HFFc6 (cell line): ENCODE measurements around the gene ZNF140. TPM values are rescaled to one million over a fixed set of nuclear protein-coding genes. Genes with fewer than 3 reads are reported as not detected.

Source experiments
- DNase-seq: peaks from one replicate; pipeline ENCODE4 v3.0.0-alpha.2; 2018
- H3K27ac Mint-ChIP-seq: 2 replicates; pipeline ENCODE4 v1.8.0; 2020; ENCODE audit warnings: mild to moderate bottlenecking, mixed read lengths
- H3K27me3 Mint-ChIP-seq: 2 replicates; pipeline ENCODE4 v1.8.0; 2021; ENCODE audit warnings: mild to moderate bottlenecking, moderate library complexity, mixed read lengths; ENCODE audit not compliant: insufficient read depth
- H3K36me3 Mint-ChIP-seq: 2 replicates; pipeline ENCODE4 v1.8.0; 2021; ENCODE audit warnings: low read depth, mixed read lengths
- H3K4me1 Mint-ChIP-seq: 2 replicates; pipeline ENCODE4 v1.8.0; 2020; ENCODE audit warnings: low read depth, mixed read lengths
- H3K4me3 Mint-ChIP-seq: 2 replicates; pipeline ENCODE4 v1.8.0; 2020; ENCODE audit warnings: mild to moderate bottlenecking, moderate library complexity, mixed read lengths
- H3K9me3 Mint-ChIP-seq: 2 replicates; pipeline ENCODE4 v1.8.0; 2020; ENCODE audit warnings: mild to moderate bottlenecking, mixed read lengths
- total RNA-seq, 6 experiments: library from RNA; stranded (reverse); fragmentation: NEBNext Ultra II Directional; extraction: Animal tissue kit (Norgen Biotek cat#: 25700); gene quantifications; 2 replicates in 1 of 6; 3 replicates in 5 of 6; pipeline ENCODE4 v1.2.3, GENCODE V29; 2021
- TF ChIP-seq, protein P1 (sequence below): fragments of 200-600 bp; sonication (generic); IDR thresholded peaks from 2 replicates; pipeline ENCODE4 v1.5.0; 2021; ENCODE audit warnings: antibody characterized with exemption, mild to moderate bottlenecking

Gene ZNF140
- total RNA-seq, 6 experiments from 2014 or later: 7.7 to 9.5 (median 7.9) TPM

DNA sequence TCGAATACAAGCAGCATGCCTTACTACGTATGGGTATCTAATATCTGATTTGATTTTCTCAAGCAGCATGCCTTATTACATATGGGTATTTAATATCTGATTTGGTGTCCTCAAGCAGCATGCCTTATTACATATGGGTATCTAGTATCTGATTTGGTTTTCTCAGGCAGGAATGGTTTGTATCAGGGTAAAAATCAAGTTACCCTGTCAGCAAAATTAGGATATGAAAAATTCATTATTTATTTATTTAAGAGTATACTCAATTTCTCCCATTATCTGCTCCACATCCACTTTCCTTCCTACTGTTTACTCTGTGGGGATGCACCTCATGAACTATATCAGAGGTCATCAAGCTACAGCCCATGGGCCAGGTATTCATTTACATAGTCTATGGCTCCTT is 27.4 kb downstream of the ZNF140 start:
- no peak for DNase-seq
- TF ChIP-seq, protein P1, sequence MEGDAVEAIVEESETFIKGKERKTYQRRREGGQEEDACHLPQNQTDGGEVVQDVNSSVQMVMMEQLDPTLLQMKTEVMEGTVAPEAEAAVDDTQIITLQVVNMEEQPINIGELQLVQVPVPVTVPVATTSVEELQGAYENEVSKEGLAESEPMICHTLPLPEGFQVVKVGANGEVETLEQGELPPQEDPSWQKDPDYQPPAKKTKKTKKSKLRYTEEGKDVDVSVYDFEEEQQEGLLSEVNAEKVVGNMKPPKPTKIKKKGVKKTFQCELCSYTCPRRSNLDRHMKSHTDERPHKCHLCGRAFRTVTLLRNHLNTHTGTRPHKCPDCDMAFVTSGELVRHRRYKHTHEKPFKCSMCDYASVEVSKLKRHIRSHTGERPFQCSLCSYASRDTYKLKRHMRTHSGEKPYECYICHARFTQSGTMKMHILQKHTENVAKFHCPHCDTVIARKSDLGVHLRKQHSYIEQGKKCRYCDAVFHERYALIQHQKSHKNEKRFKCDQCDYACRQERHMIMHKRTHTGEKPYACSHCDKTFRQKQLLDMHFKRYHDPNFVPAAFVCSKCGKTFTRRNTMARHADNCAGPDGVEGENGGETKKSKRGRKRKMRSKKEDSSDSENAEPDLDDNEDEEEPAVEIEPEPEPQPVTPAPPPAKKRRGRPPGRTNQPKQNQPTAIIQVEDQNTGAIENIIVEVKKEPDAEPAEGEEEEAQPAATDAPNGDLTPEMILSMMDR: no peak
- Mint-ChIP-seq H3K4me1 (no peaks in the 10 kb centered on the region), H3K36me3 (peaks cover 88% of the 10 kb centered on the region), H3K27me3 (no peaks in the 10 kb centered on the region), H3K4me3 (no peak overlapping the region), H3K9me3 (peaks cover 98% of the 10 kb centered on the region), H3K27ac (no peak overlapping the region)

DNA sequence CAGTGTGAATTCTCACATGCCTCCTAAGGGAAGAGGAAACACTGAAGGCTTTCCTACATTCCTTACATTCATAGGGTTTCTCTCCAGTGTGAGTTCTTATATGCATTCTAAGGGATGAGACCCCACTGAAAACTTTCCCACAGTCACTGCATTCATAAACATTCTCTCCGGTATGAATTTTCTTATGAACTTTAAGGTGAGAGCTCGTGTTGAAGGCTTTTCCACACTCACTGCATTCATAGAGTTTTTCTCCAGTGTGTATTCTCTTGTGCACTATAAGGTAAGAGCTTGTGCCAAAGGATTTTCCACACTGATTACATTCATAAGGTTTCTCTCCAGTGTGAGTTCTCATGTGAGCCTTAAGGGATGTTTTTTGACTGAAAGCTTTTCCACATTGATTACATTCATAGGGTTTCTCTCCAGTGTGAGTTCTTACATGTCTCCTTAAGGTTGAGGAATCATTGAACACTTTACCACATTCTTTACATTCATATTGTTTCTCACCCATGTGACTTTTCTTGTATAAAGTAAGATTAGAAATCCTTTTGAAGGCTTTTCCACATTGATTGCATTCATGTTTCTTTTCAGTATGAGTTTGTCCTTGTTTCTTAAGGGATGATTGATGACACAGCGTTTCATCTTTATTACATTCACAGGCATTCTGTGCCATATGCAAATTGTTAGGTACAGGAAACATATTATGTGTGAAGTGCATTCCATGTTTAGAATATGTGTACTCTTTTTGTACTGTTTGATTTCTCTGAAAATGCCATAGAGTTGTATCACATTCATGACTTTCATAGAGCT is 39.9 kb downstream of the ZNF140 start:
- H3K9me3 Mint-ChIP-seq: peaks cover 96% of the 10 kb centered on the region
- peaks cover 84% of the 10 kb centered on the region for H3K36me3 Mint-ChIP-seq
- H3K4me3 Mint-ChIP-seq: no peak overlapping the region
- no peaks in the 10 kb centered on the region for H3K4me1 Mint-ChIP-seq
- no peaks in the 10 kb centered on the region; the same call in 1 of the 2 replicates for H3K27me3 Mint-ChIP-seq
- H3K27ac Mint-ChIP-seq: no peak overlapping the region
- no peak for DNase-seq
- TF ChIP-seq, protein P1: no peak

DNA sequence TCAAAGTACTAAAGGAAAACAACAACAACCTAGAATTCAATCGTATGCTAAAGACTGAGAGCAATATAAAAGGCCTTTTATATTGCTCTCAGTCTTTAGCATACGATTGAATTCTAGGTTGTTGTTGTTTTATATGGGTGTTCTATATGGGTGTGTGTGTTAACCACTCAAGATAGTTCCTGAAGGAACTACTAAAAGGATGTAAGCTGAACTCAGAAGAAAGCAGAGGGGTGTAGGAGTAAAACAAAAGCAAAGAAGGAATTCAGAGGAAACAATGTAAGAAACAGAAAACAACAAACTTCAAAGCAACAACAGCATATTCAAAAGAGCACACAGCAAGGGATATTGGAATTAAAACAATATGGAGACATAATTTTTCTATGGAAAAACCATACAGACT is 44.0 kb downstream of the ZNF140 start:
- Mint-ChIP-seq H3K9me3 (peaks cover 93% of the 10 kb centered on the region), H3K36me3 (peaks cover 77% of the 10 kb centered on the region), H3K27ac (no peak overlapping the region), H3K27me3 (peaks cover 4% of the 10 kb centered on the region; the same call in 1 of the 2 replicates), H3K4me3 (no peak overlapping the region), H3K4me1 (no peaks in the 10 kb centered on the region)
- TF ChIP-seq, protein P1: no peak
- no peak for DNase-seq

DNA sequence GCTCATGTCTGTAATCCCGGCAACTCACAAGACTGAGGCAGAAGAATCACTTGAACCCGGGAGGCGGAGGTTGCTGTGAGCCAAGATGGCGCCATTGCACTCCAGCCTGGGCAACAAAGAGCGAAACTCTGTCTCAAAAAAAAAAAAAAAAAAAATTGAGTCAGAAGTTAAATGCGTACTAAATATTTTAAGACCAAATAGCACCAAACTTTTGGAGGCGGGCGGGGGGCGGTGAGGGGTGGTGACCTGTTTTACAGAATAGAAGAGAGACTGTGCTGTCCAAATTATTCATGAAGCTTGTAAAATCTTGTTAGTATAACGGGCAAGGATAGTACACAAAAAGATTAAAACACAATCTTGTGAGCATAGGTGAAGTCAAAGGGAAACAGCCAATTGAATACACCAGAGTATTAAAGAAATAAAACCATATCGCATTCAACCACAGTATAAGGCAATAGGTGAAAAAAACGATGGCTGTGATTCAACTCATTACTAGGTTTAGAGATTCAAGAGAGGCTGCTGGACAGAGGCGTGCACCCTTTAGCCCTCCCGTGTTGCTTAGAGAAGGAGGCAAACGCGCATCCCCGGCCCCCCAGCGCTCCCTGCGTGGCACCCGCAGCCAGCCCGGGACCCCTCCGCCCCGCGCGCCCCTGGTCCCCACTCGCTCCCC is 48.8 kb downstream of the ZNF140 start:
- Mint-ChIP-seq H3K9me3 (peaks cover 74% of the 10 kb centered on the region), H3K27me3 (peaks cover 4% of the 10 kb centered on the region; the same call in 1 of the 2 replicates)
- TF ChIP-seq, protein P1: no peak

DNA sequence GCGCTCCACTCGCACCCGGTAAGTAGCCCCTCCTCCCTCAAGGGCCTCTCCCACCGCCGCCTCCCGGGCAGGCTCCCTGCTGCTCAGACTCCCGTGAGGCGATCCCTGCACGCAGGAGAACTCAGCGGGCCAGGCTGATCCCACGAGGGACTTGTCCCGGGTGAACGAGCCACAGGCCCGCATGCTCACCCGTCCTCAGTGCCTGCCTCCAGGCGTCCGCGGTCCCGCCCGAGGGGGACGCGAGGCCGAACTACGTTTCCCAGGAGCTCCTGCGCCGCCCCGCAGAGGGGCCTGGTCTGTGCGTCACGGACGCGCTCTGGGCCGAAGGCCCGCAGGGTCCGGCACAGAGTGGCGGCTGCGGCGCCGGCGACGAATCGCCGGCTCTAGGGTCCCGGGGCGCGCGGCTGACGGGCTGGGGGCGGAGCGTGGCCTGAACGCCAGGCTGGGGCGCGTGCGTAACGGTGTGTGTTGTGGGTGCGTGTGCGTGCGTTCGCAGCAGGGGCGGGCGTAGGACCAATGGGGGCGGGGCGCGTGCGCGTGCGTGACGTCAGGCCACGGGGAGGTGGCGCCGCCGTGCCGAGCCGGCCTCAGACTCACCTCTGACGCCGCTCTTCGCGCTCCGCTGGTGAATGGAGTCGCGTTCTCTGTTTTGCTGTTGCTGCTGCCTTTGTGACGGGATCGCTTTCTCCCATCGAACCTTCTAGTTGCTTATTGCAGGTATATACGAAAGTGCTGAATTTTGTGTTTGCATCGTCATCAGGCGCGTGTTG is 49.5 kb downstream of the ZNF140 start, which contains the start of the genes ZNF10 and ZNF891:
TSS of gene ZNF10 (plus strand) at position 590 of the 770 bp plus-strand sequence. CDS start 13,866 bp downstream, outside the sequence.
TSS of gene ZNF891 (minus strand) at position 237 of the 770 bp plus-strand sequence. CDS start 8,356 bp downstream, outside the sequence.
- peak within 1 kb of the TSS; percentile 99 for H3K27ac Mint-ChIP-seq
- peaks cover 64% of the 10 kb centered on the region for H3K36me3 Mint-ChIP-seq
- peak within 1 kb of the TSS; percentile 98 for H3K4me3 Mint-ChIP-seq

More for the DNA sequence above, 48.8 kb downstream of the ZNF140 start:
- Mint-ChIP-seq H3K4me3 (peak overlapping the region; percentile 98), H3K4me1 (peaks cover 11% of the 10 kb centered on the region), H3K36me3 (peaks cover 64% of the 10 kb centered on the region), H3K27ac (peak overlapping the region; percentile 99)
- DNase-seq: peak; percentile 17

More for the DNA sequence above, 49.5 kb downstream of the ZNF140 start, which contains the start of the genes ZNF10 and ZNF891:
- Mint-ChIP-seq H3K4me1 (peaks cover 11% of the 10 kb centered on the region), H3K9me3 (peaks cover 74% of the 10 kb centered on the region), H3K27me3 (peaks cover 4% of the 10 kb centered on the region; the same call in 1 of the 2 replicates)
- TF ChIP-seq, protein P1: no peak
- peak; percentile 93 for DNase-seq
